Body of pancreas (tissue), 4 donors: ENCODE data around the gene ZBTB46. TPM values are rescaled to one million over a fixed set of nuclear protein-coding genes. Genes with fewer than 3 reads are reported as not detected.
"Not testable (repeated sequence)": the region's sequence is repeated elsewhere in the genome, so short reads cannot be mapped to it uniquely, and the experiment has no call there.

Experiments used
- ATAC-seq: fragments of 150-250 bp; one replicate; pipeline ENCODE4 v1.9.1; 2016
- DNase-seq, 4 donors: peaks; one replicate each; pipeline ENCODE4 v3.0.0-alpha.2; 2019
- H3K27ac ChIP-seq, 4 donors: fragments of 200-600 bp; sonication (generic); 1 replicate in 3 of 4; 2 replicates in 1 of 4; pipeline versions ENCODE4 v1.5.1 to v1.6.1; 2016 to 2019; ENCODE audit warnings: mild to moderate bottlenecking in 1 of 4, mixed read lengths in 1 of 4, moderate library complexity in 1 of 4
- H3K27me3 ChIP-seq, 2 donors: fragments of 200-600 bp; sonication (generic); one replicate each; pipeline ENCODE4 v1.6.0; 2016; ENCODE audit warnings: mild to moderate bottlenecking in 1 of 2
- H3K36me3 ChIP-seq, 2 donors: fragments of 200-600 bp; sonication (generic); replicated peaks in 1 of 2; 2 replicates each; pipeline ENCODE4 v1.5.1; 2016; ENCODE audit warnings: low read depth in 2 of 2; ENCODE audit not compliant: insufficient read depth in 1 of 2
- H3K4me1 ChIP-seq: fragments of 200-600 bp; sonication (generic); one replicate; pipeline ENCODE4 v1.6.0; 2016
- H3K4me3 ChIP-seq, 2 donors: fragments of 200-600 bp; sonication (generic); 1 replicate in 1 of 2; 2 replicates in 1 of 2; pipeline ENCODE4 v1.5.1; 2016 to 2019
- H3K9me3 ChIP-seq, 3 donors: fragments of 200-600 bp; sonication (generic); 1 replicate in 2 of 3; 2 replicates in 1 of 3; pipeline ENCODE4 v1.5.1; 2016
- POLR2A ChIP-seq, 3 donors: fragments of 450-650 bp; IDR thresholded peaks; one replicate each; pipeline ENCODE4 v1.6.1; 2016; ENCODE audit warnings: antibody characterized with exemption in 3 of 3, mild to moderate bottlenecking in 2 of 3
- WGBS, 2 donors: methylation state at CpG; one replicate each; pipeline ENCODE4 v1.1.5; 2017; 5-methylcytosine and 5-hydroxymethylcytosine counted together
- intact Hi-C: fragments of 100-400 bp; cut with DNase I; formaldehyde crosslinking; loops from one replicate; pipeline ENCODE4 v1.15.1; 2023
- total RNA-seq, 2 donors: library from RNA; depleted of rRNA; stranded (reverse); fragments of >200 nt; gene quantifications; one replicate each; pipeline ENCODE4 v1.1.0, GENCODE V29; 2016
- TF ChIP-seq, protein P1 (sequence below), 7 experiments: fragments of 450-650 bp in 4 of 7; fragments of 200-600 bp in 3 of 7; sonication (generic) in 3 of 7; IDR thresholded peaks; one replicate each; pipeline ENCODE4 v1.5.1; 2016 to 2019; ENCODE audit warnings: antibody characterized with exemption in 7 of 7

The ZBTB46 gene
- total RNA-seq, 2 donors from 2014 or later = 4.3 to 5.4 TPM

DNA sequence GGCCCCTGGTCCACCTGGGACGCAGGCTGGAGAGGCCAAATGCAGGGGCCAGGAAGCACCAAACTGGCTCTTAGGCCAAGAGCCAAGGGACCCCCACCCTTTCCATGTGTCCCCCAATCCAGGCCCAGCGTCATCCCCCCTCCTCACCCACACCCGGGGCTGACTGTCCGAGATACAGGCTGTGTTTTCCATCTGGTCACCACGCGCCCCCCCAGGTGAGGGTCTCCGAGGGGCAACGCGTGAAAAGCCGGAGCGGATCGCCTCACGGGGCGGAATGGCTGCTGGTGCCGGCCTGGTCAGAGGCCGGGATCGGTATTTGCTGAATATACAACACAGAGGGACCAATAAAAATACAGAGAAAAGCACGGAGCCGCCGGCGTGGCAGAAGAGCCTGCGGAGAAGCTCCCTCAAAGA lies 25.0 kb upstream of the ZBTB46 start:
- ATAC-seq (no peak), DNase-seq (no peak)
- Histone ChIP-seq H3K27ac (no peak overlapping the region), H3K36me3 (no peaks in the 10 kb centered on the region), H3K4me3 (no peak overlapping the region), H3K4me1 (peaks cover 25% of the 10 kb centered on the region), H3K9me3 (no peaks in the 10 kb centered on the region), H3K27me3 (peaks cover 0 to 27% of the 10 kb centered on the region in 2 donors)
- peak in 1 of 3 donors; percentile 9 for TF ChIP-seq POLR2A (IDR thresholded peaks at IDR 0.05)
- TF ChIP-seq, protein P1, sequence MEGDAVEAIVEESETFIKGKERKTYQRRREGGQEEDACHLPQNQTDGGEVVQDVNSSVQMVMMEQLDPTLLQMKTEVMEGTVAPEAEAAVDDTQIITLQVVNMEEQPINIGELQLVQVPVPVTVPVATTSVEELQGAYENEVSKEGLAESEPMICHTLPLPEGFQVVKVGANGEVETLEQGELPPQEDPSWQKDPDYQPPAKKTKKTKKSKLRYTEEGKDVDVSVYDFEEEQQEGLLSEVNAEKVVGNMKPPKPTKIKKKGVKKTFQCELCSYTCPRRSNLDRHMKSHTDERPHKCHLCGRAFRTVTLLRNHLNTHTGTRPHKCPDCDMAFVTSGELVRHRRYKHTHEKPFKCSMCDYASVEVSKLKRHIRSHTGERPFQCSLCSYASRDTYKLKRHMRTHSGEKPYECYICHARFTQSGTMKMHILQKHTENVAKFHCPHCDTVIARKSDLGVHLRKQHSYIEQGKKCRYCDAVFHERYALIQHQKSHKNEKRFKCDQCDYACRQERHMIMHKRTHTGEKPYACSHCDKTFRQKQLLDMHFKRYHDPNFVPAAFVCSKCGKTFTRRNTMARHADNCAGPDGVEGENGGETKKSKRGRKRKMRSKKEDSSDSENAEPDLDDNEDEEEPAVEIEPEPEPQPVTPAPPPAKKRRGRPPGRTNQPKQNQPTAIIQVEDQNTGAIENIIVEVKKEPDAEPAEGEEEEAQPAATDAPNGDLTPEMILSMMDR (IDR thresholded peaks at IDR 0.05) = no peak
- WGBS, 2 donors = 30 to 45% methylated on average over 7 to 22 of the region's 22 CpGs
- intact Hi-C loops = loop anchor here (10.0 kb wide), 1 partner anchor 321 kb away; the partner anchor contains the start of gene PTK6

DNA sequence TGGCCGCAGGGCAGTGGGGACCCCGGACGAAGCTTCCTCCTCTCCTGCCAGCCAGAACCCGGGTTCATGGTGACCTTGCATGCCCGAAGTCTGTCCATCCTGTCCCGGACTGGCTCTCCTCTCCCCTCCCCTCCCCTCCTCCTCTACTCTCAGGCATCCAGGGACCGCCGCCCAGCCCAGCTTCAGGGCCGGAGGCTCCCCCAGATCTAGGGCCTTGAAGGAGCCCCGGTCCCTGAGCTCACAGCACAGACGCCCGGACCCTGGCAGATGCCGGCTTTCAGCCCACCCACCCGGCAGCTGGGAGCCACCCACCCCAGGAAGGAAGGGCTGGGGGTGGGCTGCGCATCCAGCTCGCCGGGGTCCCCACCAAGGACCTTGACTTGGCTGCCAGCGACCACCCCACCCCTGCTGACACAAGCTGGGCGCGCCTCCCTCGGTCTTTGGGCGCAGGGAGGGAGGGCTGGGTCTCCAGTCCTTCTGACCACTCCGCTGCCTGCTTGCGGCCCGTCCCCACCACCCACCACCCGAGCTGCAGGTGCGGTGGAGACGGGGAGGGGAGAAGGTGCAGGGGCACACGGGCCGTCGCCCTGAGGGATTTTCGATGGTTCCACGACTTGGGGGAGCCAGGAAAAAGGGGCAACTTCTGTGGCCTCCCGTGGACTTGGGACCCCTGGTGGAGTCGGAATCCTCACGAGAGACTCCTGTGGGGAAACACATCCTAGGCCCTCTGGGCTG lies 24.5 kb upstream of the ZBTB46 start:
- H3K4me1 ChIP-seq = peaks cover 25% of the 10 kb centered on the region
- peak; percentile 2 for ATAC-seq
- TF ChIP-seq, protein P1 (IDR thresholded peaks at IDR 0.05) = no peak
- TF ChIP-seq POLR2A (IDR thresholded peaks at IDR 0.05) = no peak
- no peaks in the 10 kb centered on the region for H3K36me3 ChIP-seq
- peaks cover 0 to 27% of the 10 kb centered on the region in 2 donors for H3K27me3 ChIP-seq
- H3K27ac ChIP-seq = no peak overlapping the region
- intact Hi-C loops = loop anchor here (10.0 kb wide), 1 partner anchor 321 kb away; the partner anchor contains the start of gene PTK6
- H3K9me3 ChIP-seq = no peaks in the 10 kb centered on the region
- no peak overlapping the region for H3K4me3 ChIP-seq
- WGBS, 2 donors = 10 to 12% methylated on average over 5 to 35 of the region's 36 CpGs
- no peak for DNase-seq

DNA sequence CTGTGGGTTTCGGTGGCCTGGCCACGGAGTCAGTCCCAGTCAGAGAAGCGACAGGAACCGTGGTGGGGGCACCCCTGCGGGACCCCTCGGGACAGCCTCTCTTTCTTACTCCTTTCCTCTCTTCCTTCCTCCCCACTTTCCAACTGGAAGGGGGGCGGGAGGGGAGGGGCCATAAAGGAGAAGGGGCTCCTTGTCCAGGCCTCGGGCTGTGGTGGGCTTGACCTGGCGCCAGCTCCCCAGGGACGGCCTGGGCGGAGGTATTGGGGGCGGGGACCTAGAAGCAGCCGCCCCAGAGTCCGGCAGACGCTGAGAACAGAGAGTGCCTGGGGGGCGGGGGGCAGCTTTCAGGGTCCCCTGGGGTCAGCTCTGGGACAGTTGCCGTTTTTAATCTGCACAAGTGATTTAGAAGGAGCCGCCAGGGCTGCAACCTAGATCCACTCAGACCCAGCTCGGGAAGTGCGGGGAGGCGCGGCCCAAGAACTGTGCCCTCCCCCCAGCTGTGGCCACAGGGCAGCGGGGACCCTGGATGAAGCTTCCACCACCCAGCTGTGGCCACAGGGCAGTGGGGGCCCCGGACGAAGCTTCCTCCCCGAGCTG lies 23.8 kb upstream of the ZBTB46 start:
- TF ChIP-seq POLR2A (IDR thresholded peaks at IDR 0.05) = no peak
- TF ChIP-seq, protein P1 (IDR thresholded peaks at IDR 0.05) = no peak
- peak; percentile 3 for ATAC-seq
- no peaks in the 10 kb centered on the region for H3K36me3 ChIP-seq
- H3K4me1 ChIP-seq = peaks cover 25% of the 10 kb centered on the region
- intact Hi-C loops = loop anchor here (10.0 kb wide), 1 partner anchor 320 kb away; the partner anchor contains the start of gene PTK6
- H3K27ac ChIP-seq = peak overlapping the region in 3 of 4 donors; percentile 10 to 57 (median 44)
- WGBS, 2 donors = 5 to 8% methylated on average over 12 to 26 of the region's 26 CpGs
- no peak overlapping the region for H3K4me3 ChIP-seq
- H3K9me3 ChIP-seq = no peaks in the 10 kb centered on the region
- DNase-seq = no peak
- peaks cover 0 to 27% of the 10 kb centered on the region in 2 donors for H3K27me3 ChIP-seq

DNA sequence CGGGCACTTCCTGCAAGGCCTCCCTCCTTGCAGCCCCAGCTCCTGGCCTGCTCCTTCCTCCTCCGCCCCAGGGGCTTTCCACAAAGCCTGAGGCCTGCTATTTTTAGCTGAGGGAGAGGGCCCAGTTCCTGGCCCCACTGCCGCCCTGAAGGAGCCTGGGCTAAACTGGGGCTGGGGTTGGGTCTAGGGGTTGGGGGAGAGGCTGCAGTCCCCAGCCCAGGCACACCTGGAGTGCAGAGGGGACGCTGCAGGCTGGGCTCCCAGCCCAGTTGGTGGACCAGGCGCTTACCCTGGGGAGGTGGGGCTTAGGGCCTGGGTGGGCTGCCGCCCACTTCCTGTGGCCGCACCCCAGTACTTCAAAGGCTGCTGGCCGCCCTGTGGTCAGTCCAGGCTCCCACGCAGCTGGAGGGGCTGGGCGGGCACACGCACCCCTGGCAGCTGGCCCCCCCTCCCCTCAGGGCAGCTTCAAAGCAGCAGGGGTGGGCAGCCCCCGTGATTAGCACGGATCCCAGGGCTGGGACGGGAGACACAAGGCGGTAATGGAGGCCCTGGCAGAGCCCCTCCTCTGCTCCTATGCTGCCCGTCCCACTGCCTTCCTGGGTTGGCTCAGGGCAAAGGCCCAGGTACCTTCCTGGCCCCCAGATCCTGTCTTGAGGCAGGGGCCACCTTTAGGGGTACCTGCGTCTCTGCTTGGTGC lies 23.2 kb upstream of the ZBTB46 start:
- H3K4me3 ChIP-seq = no peak overlapping the region
- WGBS, 2 donors = 34 to 39% methylated on average over 6 to 7 of the region's 17 CpGs
- H3K4me1 ChIP-seq = peaks cover 22% of the 10 kb centered on the region

DNA sequence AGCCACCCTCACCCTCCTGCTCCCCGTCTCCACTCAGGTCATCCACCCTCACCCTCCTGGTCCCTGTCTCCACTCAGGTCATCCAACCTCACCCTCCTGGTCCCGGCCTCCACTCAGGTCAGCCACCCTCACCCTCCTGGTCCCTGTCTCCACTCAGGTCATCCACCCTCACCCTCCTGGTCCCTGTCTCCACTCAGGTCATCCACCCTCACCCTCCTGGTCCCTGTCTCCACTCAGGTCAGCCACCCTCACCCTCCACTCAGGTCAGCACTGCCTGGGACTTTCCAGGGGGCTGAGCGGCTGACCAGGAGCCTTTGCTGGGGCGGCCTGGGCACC lies 22.6 kb upstream of the ZBTB46 start:
- H3K27me3 ChIP-seq = peaks cover 0 to 27% of the 10 kb centered on the region in 2 donors
- H3K27ac ChIP-seq = peak overlapping the region in 2 of 4 donors; percentile 44 to 57
- H3K9me3 ChIP-seq, ATAC-seq, H3K36me3 ChIP-seq, H3K4me3 ChIP-seq, DNase-seq: not testable (repeated sequence)
- 73 to 76% methylated on average over 4 of the region's 4 CpGs for WGBS, 2 donors
- intact Hi-C loops = loop anchor here (10.0 kb wide), 1 partner anchor 319 kb away; the partner anchor contains the start of gene PTK6
- peaks cover 17% of the 10 kb centered on the region for H3K4me1 ChIP-seq

More for the DNA sequence above, 23.2 kb upstream of the ZBTB46 start:
- no peak for TF ChIP-seq POLR2A (IDR thresholded peaks at IDR 0.05)
- TF ChIP-seq, protein P1 (IDR thresholded peaks at IDR 0.05) = no peak
- Histone ChIP-seq H3K27ac (peak overlapping the region in 3 of 4 donors; percentile 10 to 57 (median 44)), H3K36me3 (no peaks in the 10 kb centered on the region), H3K27me3 (peaks cover 0 to 27% of the 10 kb centered on the region in 2 donors), H3K9me3 (no peaks in the 10 kb centered on the region)
- no peak for DNase-seq
- intact Hi-C loops = loop anchor here (10.0 kb wide), 1 partner anchor 319 kb away; the partner anchor contains the start of gene PTK6
- ATAC-seq = peak; percentile 25

DNA sequence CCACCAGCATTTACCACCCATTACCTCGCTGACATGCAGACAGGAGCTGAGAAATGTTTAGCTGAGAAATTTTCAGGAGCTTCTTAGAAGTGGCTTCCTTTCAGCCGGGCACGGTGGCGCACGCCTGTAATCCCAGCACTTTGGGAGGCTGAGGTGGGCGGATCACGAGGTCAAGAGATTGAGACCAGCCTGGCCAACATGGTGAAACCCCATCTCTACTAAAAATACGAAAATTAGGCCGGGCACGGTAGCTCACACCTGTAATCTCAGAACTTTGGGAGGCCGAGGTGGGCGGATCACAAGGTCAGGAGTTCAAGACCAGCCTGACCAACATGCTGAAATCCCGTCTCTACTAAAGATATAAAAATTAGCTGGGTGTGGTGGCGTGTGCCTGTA lies 20.5 kb upstream of the ZBTB46 start:
- not testable (repeated sequence) for DNase-seq, H3K27ac ChIP-seq, H3K36me3 ChIP-seq, H3K4me3 ChIP-seq, H3K9me3 ChIP-seq, ATAC-seq
- 73 to 78% methylated on average over 11 to 14 of the region's 14 CpGs for WGBS, 2 donors
- Histone ChIP-seq H3K4me1 (peaks cover 12% of the 10 kb centered on the region), H3K27me3 (peaks cover 0 to 28% of the 10 kb centered on the region in 2 donors)
- intact Hi-C loops = loop anchor here (10.0 kb wide), 1 partner anchor 317 kb away; the partner anchor contains the start of gene PTK6
